HG02981 (cell line): ENCODE measurements around the gene PREX1.
A peak's percentile ranks its signal among the peaks of the same experiment; 100 is the strongest.

Experiments used
- ATAC-seq: cut with Tn5 transposase; IDR thresholded peaks from one replicate; pipeline ENCODE4 v1.9.1; 2021; ENCODE audit warnings: mild to moderate bottlenecking, moderate library complexity; ENCODE audit not compliant: unreplicated experiment

Gene PREX1

DNA sequence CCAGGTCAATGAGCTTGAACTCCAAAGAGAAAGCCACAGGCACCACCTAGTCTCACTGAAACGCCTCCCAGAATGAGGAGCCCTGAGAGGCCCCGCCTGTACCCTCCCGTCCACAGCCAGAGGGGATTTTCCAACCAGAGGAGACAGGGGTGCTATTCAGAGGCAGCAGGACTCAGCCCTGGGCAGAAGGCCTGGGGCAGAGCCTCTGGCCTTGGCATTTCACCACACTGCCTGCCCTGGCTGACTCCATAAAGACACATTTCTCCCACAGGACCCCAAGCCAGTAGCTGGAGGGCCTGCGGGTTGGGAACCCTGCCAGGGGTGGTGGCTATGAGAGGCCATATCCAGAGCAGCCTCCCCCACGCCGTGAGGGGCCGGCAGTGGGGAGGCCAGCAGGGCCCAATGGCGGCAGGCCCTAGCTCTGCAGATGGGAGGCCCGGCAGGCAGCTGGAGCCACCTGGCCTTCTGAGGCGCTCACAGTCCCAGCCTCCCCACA, 159.3 kb downstream of the PREX1 start:
- ATAC-seq: no peak

DNA sequence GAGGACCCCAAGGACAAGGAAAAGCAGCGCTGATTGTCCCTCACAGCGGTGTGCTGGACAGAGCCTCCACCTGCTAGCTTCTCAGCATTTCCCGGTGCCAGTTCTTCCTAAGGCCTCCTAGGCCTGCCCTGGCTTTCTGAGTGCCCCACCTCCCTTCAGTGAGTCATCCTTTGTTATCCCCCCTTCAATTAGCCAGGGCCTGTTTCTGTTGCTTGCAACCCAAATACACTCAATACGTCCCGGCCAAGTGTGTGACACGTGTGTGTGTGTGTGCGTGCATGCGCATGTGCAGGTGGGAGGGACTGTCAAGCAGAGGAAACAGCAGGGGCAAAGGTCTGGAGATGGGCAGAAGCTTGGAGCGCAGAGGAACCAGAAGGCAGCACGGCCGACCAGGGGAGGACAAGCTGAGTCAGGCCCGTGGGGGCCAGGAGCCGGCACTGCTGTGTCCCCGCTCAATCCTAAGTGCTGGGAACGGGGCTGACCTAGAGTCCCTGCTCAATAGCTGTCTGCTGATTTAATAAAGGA, 159.8 kb downstream of the PREX1 start:
- ATAC-seq: no peak

DNA sequence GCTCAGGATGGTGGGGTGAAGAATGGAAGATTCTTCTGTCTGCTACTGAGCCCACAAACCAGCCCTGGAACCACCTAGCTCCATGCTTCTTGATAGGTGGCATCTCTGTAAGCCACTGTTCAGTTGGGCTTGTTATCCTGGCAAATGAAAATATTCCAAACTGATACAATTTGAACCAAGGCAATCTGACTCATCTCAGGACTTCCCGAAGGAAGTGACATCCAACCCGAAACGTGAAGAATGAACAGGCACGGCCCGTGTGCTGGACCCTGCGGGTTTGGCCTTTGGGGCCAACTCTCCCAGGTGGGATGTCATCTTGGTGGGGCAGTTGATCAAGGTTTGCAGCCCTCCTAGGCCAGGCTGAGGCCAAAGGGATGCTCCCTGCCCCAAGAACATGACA, 160.3 kb downstream of the PREX1 start:
- ATAC-seq: no peak

DNA sequence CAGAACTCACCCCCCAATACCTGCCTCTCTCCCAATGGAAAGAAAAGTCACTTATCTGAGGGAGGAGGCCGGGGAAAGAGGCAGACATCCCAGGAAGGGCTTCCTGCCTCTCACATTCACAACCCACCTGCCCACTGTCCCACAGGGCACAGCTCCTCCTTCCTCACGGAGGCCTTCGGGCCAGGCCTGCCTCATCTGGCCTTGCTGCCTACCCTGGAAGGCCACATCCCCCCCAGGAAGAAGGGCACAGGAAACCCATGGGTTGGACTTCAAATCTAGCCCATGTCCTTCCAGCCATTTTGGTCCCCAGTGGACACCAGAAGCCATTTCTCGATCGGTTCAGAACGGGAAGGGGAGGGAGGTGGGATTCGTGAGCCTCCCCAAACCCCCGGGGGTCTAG, 162.0 kb downstream of the PREX1 start:
- no peak for ATAC-seq

DNA sequence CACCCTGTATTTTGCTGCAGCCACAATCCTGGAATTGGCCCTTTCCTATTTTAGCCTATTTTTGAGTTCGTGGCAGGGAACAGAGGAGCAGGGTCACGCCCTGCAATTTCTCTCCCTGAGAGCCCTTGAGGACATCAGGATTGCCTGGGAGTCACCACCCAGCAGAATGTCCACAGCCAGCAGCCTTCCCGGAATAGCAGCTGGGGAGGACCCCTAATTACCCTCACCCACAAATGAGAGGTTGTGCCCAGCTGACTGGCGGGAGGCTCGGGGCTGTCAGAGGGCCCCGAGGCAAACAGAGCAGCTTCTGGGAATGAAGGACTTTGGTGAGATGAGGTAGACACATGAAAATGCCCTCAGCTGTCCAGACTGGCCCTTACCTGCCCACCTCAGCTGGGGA, 165.1 kb downstream of the PREX1 start:
- ATAC-seq: no peak

DNA sequence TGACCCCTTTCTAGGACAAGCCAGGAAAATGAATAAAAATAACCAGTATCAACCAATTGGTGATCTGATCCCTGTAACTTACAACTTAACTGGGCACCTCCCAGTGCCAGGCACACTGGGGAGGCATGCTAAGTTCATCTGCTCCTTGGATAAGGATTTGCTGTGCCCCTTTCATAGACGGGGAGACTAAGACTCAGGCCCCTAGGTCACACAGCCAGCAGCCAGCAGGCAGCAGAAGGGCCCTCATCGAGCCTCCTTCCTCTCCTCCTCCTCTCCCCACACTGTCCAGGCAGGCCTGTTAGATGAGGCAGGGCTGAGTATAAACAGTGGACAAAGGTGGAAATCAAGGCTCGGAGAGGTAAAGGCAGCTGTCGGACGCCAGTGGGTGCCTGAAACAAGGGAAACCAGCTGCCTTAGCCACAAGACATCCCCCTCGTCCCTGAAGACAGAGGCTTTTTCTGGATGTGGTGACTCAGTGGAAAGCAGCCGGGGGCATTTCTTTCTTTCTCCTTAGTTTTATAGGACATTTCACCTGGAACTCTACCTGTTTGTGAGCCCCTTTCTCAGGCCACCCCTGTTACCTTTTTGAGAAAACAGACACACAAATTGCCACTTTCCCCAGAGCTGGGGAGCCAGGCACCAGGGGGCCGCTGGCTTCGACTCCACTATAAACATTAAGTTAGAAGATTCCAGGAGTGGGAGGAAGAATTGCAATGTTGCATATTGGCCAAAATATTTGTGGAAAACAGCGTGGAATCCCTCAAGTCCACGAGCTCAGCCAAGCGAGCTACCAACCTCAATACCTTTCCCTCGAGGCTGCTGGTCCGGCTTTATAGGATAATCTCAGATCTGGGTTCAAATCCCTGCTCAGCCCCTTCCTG, 166.0 kb downstream of the PREX1 start:
- ATAC-seq: no peak

DNA sequence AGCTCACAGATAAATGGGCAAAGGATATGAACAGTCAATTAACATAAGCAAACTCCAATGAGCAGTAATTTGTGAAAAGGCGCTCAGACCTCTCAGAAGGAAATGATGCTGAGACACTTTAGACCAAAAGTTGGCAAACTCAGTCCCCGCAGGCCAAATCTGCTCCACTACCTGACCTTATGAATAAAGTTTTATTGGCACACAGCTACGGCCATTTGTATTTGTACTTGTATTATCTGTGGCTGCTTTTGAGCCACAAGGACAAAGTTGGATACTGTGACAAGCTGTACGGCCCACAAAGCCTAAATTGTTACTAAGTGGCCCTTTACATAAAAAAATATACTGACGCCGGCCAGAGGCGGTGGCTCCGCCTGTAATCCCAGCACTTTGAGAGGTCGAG, 167.0 kb downstream of the PREX1 start:
- no peak for ATAC-seq

DNA sequence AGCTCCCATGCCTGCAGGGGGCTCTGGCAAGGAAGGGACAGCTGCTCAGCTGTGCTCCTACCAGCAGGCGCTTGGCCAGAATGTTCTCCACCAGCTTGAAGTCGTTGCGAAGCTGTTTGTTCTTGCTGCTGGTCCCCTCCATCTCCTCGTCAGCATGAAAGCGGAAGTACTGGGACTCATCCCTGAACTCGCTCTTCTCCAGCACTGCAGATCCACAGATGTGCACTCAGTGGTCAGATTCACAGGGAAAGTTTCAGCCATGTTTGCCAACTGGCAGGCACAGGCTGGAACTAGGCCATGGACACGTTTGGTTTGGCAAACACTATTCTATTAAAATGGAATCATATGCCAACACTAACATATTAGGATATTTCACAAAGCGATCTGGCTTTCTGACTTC, 167.9 kb downstream of the PREX1 start:
- no peak for ATAC-seq

DNA sequence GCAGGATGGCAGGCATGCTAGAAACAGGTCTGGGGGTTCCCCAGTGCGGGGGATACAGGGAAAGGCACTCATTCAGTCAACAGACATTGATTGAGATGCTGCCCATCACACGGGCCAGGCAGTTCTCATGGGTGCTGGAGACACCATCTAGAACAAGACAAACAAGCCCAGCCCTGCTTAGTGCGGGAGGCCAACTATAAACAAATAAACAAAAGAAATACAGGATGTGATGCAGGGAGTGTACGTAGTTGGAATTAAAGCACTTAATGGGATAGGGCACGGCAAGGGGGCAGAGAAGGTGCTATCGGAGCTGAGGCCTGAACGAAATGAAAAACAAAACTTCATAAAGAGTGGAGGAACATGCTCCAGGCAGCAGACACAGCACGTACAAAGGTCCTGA, 169.3 kb downstream of the PREX1 start:
- ATAC-seq: no peak

DNA sequence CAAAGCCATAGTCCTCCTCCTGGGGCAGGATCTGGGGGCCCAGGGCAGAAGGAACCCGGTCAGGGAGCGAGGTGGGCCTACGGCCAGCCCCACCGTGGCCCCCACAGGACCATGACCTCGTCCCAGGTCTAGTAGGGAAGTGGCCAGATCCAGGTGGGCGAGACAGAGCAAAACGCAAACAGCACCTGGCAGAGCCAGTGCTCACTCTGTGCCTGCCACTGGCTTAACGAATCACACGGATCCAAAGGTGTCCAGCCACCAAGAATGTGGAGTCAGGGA, 169.7 kb downstream of the PREX1 start:
- no peak for ATAC-seq

DNA sequence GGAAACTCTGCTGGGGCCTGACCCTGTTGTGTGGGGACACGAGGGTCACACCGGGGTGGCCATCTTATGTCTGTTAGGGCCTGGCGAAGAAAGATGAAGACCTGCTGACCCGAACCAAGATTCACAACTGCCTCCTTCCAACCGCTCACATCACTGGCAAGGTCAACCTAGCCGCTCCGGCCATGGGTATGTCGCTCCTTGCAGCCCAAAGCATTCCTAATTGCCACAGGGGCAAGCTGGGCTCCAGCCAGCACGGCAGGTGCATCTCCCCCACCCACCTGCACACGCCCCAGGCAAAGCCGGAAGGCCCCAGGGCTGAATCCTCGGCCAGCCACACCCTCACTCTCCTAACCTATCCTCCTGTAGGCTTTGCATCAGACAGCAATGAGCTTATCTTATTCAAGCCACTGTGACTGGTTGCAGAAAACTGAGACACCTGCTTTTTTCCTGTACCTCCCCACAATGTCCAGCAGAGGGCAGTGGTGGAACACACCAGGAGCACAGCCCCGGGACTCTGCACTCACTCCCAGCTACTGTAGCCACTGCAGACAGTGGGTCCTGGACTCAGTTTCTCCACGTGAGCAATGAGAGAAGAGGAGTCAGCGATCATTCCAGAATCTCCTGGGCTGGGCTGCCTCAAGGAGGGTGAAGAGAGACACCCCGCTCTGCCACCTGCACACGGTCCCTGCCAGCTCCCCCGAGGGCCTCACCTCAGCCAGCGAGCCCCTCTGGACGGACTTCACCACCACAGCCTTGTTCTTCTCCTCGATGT, 170.2 kb downstream of the PREX1 start:
- peak; percentile 53 for ATAC-seq

DNA sequence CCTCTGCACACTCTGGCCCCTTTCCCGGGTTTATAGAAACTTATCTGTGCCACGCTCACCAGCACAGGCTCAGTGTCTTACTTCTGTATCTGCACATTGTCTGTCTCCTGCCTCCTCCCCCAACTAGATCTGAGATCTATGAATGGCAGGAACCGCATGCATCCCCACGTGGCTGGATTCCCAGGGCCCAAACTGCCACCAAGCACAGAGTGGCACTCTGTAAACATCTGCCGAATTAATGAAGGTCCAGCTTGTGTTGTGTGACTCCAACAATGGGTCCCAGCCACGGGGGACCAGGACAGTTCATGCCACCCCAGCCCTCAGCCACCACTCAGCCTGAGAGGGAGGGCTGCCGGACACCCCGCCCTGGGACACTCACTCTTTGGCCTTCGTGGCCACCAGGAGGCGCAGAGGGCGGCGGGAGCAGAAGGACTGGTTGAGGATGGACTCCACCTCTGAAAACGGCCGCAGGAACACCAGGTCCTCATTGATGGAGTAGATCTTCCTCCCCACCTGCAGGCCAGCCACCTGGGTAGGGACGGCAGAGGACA, 171.1 kb downstream of the PREX1 start:
- ATAC-seq: no peak

DNA sequence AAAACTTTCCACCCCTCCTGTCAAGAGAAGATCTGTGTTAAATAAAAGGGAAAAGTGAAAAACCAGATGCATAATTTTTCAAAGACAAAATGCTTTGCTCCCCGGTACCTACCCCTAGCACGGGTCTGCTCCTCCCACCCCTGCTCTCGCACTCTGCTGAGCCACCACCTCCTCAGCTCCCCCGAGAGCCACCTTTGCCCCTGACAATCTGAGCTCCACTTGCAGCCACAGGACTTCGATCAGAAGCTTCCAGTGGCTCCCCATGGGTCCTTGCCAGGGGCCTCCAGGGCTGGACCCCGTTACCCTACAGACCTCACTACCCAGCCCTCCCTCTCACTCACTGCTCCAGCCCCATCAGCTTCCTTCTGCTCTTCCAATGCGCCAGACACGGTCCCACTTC, 171.7 kb downstream of the PREX1 start:
- ATAC-seq: no peak

DNA sequence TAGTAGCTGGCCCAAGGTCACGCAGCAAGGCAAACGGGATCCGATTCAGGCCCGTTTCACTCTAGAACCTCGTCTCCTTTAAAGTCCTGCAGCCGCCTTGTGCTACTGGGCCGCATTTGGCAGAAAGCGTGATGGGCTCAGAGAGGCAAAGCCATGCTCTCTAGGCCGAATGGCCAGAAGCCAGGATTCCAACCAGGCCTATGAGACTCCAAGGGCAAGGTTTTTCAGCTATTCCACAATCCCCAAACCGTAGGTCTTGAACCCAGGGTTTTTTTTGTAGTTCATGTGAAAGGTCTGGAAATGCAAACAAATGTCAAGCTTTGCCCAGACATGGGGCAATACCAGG, 174.1 kb downstream of the PREX1 start:
- no peak for ATAC-seq

DNA sequence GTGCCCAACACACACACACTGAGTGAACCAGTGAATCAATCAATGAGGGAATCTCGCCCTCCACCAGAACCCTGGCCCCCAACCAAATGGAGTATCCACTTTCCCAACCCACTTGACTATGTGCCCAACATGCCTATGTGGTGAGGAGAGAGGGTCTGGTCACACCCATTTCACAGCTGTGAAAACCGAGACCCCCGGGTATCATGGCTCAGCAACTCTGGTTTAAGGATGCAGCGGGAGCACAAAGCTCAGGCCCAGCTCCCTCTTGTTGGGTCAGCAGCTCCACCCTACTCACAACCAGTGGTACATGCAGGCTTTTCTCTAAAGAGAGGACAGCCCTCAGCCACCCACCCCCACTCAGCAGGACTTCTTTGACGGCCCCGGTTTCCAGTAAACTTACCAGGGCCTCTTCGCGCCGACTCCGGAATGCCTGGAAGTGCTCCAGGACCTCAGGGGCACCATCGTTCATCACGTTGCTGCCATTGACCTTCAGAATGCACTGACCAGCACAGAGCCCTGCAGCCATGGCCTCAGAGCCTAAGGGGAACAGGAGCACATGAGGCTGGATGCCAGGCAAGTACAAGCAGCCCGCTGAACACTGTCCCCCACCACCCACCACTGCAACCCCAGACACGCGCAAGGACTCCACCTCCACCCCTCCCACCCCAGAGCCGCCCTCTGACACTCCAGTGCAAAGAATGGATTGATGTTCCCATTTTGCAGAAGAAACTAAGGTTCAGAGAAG, 174.7 kb downstream of the PREX1 start:
- ATAC-seq: no peak

DNA sequence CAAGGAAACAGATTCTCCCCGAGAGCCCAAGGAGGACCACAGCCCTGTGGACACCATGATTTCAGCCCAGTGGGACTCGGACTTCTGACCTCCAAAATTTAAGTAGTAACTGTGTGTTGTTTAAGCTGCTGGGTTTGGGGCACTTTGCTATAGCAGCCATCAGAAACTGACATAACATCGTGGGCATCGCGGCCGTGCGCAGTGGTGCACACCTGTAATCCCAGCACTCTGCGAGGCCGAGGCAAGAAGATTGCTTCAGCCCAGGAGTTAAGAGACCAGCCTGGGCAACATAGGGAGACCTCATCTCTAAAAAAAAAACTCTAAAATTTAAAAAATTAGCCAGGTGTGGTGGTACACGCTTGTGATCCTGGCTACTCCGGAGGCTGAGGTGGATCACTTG, 175.8 kb downstream of the PREX1 start:
- ATAC-seq: no peak

DNA sequence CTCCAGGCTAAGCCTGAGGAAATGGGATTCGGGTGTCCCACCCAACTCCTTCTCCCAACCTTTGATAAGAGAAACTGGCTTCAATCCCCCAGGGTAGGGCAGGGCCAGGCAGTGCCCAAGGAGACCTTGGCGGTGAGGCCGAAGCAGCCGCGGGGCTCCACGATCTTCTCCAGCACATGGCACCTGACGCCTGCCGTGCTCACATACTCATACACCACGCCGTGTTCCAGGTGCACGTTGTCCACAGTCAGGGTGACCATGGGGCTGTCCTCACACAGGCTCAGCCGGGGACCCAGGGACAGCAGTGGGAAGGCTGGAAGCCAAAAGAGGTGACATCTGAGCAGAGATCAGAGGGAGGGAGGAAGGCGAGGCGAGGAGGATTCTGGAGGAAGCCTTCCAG, 176.5 kb downstream of the PREX1 start:
- ATAC-seq: no peak

DNA sequence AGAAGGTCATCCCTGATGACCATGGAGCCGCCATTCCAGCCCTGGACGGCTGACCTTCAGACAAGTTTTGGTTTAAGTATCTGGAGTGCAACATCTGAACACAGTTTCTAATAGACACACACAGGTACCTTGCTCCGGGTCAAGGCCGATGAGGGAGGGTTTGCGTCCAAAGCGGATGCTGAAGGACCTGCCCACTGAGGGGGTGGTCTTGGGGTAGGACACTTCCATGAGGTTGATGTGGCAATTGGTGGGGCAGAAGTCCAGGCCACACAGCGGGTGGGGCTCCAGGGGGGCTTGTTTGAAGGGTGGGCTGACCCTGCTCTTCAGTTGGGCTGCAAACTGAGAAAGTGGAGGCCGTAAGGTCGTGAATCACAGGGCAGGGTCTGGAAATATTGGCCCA, 177.9 kb downstream of the PREX1 start:
- ATAC-seq: no peak

DNA sequence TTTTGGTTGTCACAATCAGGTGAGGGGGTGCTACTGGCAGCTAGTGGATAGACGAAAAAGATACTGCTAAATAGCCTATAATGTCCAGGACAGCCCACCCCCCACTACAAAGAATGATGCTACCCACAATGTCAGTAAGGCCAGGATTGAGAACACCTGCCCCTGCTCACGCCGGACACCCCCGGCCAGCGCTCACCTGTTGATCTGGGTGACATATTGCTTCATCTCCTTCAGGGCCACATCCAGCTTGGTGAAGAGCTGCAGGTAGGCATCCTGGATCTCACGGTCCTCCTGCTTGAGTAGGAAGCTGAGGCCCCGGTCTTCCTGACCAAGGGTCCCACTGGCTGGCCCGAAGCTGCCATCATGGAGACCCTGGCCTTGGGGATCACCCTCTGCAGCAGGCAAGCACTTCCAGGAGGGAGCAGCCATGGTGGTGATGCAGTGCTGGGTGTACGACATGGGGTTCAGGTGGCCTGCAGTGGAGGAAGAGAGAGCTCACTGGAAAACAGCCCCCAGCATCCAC, 178.6 kb downstream of the PREX1 start:
- ATAC-seq: no peak

DNA sequence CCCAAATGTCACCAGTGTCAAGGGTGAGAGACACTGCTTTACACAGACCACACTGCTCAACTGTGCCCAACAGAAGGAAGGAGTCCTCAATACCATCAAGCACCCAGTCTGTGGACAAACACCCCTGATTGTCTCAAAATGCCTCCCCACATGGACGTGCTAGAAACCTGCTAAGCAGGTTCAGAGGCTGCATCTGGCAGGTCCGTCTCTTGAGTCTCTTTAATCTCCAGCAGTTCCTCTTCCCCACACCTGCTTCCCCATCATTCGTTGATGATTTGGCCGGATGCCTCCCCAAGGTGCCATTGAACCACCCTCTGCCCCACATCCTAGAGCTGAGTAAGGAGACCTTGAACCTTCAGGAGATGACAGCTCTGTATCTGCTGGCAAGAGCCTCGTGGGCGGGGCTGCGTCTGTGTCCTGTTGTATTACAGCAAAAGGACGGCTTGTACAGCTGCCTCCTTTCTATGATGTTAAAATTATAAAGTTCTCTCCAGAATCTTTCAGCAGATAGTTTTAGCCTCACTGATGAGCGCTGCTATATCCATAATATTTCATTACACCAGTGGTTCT, 179.2 kb downstream of the PREX1 start:
- no peak for ATAC-seq

DNA sequence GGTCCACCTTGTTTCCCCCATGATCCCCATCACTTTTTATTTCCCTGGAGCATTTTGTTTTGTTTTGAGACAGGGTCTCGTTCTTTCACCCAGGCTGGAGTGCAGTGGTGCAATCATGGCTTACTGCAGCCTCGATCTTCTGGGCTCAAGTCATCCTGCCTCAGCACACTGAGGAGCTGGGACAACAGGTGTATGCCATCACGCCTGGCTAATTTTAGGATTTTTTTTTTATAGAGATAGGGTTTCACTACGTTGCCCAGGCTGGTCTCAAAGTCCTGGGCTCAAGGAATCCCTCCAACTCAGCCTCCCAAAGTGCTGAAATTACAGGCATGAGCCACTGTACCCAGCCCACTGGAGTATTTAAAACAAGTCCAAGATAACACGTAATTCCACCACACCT, 179.9 kb downstream of the PREX1 start:
- ATAC-seq: no peak
